GM19193 (cell line): ENCODE data around the gene ASAP2.

Experiments used
- POLR2A ChIP-seq: IDR thresholded peaks from 4 replicates; pipeline ENCODE4 v1.6.1; 2011; ENCODE audit not compliant: insufficient read depth, insufficient read length; ENCODE audit errors: extremely low read depth

ASAP2 gene

DNA sequence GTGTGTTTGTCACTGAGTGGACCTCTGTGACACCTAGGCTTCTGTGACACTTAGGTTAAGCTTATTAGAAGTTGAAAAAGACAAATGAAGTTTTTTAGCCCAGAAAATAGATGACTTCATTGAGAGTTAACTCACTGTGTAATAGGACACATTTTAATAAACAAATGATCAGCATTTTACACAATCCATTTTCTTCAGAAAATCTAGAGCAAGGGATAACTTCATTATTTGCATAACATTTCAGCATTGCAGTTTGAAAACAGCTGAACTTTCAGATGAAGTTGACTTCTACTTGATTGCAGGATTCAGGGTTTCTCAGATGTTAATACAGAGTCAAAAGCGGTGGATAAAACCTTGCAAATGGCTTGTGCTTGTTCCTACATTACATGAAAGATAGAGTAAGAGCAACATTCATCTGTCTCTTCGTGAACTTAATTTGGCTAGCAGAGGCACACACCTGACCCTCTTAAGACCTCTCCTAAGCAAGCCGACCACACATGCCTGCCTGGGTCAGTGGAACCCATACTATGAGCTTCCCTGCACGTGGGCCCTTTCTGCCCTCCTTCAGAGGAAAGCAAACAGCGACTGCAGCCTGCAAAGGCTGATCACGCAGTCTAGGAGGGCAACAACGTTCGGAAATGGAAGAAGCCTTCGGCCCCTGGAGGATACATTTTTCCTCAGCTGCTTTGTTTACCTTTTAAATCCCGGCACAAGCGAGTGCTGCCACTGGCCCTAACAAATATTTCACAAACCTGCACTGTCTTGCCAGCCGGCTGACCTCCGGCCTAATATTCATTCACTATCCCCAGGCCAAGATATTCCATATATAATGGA lies 200.1 kb downstream of the ASAP2 start:
- TF ChIP-seq POLR2A, result no peak

DNA sequence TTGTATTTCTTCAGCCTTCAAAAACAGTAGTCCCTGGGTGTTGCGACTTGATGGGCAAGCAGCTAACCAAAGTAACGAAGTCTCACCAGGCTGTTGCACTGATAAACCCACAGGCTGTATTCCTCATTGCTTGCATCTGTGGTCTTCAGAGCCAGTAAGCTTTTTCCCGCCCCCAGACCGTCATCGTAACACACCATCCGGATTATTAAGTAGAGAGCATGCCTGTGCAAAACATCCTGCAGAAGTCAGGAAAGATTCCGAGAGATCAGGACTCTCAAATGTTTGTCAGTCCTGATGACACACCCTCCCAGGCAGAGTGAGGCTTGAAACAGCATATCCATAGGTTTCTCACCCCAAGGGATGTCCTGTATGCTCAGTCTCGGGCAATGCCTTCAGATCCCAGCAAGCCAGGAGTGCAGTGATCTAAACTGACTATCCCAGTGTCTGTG lies 200.8 kb downstream of the ASAP2 start:
- TF ChIP-seq POLR2A, result no peak

GRCh38 chr2:9408641-9409151 lies 202.1 kb downstream of the ASAP2 start:
- TF ChIP-seq POLR2A, result no peak

GRCh38 chr2:9410108-9410507 lies 203.5 kb downstream of the ASAP2 start:
- no peak for TF ChIP-seq POLR2A

DNA sequence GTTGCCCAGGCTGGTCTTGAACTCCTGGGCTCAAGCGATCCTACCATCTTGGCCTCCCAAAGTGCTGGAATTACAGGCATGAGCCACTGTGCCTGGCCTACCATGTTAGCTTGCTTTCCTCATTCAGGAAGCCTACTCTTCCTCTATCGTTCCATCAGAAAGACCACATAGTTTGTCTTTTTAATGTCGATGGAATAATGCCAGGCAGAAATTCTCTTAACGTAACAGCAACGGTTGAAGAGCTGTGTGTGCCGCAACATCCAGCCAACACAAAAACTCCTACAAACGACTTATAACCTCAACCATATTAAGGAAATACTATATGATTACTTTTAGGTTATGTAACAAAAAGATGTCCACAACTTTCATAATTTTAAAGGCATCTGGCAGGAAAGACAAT lies 206.2 kb downstream of the ASAP2 start:
- TF ChIP-seq POLR2A, result no peak

DNA sequence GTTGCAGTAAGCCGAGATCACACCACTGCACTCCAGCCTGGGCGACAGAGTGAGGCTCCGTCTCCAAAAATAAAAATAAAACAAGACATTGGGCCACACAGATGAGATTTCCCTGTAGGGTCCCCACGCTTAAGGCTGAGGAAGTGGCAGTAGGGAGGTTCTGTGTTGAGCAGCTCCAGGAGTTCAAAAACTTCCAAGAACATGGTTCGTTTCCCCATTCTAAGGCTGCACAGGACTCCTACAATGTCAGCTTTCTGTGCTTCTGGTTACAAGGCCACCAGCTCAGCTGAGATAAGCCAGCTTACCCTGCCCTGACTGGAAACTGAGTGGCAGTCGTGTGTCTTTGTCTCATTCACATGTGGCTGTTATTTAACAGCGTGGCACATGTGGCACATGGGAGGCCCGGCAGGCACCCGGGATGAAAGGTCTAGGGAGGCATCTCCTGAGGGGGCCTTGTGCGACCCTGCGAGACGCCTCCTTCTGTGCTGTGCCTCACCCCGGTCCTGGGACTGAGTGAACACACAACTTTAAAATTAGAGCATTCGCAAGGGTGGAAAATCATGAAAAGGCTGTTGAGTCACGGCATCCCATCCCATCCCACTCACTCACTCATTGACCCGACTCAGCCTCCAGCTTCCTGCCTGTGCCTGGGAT lies 209.0 kb downstream of the ASAP2 start:
- no peak for TF ChIP-seq POLR2A

DNA sequence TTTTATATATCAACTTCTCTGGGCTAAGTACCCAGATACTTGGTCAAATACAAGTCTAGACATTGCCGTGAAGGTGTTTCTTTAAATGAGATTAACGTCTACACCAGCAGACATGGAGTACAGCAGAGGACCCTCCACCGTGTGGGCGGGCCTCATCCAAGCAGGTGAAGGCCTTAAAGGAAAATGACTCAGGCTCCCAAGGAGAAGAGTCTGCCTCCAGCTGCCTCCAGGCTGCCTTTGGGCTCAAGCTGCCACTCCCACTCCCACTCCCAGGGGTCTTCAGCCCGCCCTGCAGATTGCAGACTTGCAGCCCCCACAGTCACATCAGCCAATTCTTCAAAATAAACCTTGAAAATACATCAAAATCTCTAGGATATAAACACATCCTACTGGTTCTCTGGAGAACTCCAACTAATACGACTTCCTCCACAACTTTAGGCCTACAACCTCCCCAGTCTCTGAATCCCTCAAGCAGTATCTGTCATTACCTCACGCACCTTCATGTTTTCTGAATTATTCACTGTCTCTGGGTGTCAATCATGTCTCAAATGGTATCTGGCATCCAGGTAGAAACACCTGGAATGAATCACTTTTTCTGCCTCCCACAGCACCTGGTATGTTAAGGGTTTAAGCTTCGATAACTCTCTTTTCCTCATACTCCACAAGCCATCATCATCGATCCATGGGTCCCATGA lies 209.8 kb downstream of the ASAP2 start:
- no peak for TF ChIP-seq POLR2A

- no peak for TF ChIP-seq POLR2A
Measured at GRCh38 chr2:9416962-9417316, 210.3 kb downstream of the ASAP2 start.

DNA sequence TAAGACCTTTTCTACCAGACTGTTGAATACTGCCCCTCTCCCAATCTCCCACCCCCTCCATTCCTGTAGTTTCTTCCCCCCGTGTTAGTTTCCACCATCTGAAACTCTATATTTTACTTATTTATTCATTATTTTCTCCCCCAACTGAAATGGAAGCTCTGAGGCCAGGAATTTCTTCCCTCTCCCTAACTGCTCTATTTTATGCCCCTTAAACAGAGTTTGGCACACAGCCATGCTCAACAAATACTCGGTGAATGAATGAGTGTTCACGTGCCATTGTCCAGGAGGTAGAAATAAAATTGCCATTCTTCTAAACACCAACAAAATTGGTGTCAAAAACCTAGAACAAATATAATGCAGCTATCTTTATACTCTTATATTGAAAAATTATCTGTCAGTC lies 211.1 kb downstream of the ASAP2 start:
- no peak for TF ChIP-seq POLR2A

DNA sequence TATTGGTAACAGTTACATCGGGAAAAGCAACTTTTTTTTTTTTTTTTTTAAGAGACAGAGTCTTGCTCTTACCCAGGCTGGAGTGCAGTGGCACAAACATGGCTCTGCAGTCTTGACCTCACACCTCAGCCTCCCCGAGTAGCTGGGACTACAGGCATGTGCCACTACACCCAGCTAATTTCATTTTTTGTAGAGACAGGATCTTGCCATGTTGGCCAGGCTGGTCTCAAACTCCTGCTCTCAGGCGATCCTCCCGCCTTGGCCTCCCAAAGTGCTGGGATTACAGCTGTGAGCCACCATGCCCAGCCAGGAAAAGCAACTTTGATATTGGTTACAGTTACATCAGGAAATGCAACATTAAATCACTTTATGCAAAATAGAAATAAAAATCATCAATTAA lies 212.1 kb downstream of the ASAP2 start:
- TF ChIP-seq POLR2A, result no peak

DNA sequence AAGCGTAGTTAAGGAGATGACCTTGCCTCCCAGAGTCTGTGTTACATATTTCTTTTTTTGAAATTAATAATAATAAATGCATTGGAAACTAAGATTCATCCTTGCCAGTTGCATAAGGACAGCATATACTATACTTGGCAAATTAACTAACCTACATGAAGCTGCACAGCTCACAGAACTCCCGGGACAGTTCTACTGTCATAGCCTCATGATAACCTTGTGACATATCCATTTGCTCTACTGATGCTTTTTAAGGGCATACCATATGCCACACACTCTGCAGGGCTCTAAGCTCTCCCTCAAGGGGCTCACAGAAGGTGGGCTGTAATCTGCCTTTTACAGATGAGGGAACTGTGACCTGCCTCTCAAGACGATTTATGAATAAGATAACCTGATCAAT lies 212.9 kb downstream of the ASAP2 start:
- no peak for TF ChIP-seq POLR2A

DNA sequence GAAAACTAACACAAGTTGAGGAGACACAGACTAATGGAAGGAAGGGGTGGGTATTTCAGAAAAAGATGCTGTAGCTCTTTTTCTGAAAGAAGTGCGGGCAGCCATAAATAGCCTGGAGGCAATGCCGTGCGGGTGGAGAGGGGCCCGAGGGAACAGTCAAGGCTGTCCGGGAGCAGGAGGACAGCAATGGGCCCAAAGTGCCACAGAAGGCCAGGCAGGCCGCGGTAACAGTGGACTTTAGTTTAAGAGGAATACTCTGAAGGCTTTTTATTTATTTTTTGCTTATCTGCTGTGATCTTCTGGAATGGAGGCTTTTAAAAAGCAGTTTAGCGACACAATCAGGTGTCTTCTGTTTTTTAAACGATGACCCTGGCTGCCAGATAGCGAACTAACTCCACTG lies 213.9 kb downstream of the ASAP2 start:
- no peak for TF ChIP-seq POLR2A

DNA sequence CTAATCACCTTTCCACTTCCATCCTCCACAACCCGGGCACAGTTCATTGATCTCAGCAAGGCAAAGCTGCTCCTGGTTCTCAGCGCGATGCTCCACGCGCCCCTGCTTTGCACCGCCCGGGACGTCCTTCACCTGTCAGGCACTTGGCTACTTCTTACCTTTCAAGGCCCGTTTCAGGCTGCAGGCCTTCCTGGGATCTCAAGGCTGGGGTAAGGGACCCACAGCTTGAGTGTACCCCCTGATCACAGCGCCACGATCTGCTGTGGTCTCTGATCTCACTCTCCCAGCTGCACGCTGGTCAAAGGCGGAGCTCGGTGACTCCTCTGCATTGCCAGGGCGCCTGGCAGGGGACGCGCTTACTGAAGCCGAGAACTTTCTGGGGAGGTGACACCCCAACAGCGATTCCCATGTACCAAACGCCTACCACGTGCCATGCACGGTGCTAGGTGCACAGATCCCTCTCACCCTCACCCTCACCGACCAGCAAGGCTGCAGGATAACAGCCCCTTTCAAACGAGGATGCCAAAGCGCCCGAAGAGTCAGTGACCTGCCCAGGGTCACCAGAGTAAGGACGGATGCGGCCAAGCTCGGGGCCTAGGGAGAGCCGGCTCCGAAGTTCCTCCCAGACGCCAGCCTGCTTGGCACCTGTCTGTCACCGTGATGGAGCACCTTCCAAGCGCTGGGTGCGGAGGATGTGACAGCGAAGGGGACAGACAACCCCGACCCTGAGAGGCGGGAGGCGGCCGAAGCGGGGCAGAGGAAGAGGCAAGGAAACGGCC lies 215.9 kb downstream of the ASAP2 start:
- no peak for TF ChIP-seq POLR2A

- peak; percentile 79 for TF ChIP-seq POLR2A
Measured at GRCh38 chr2:9423100-9423921, 216.7 kb downstream of the ASAP2 start, which contains the start of the genes CPSF3 and ITGB1BP1. TSS of gene CPSF3 (plus strand) at chr2:9423654. CDS start at chr2:9423774, 120 bp downstream. TSS of gene ITGB1BP1 (minus strand) at chr2:9423528. CDS start at chr2:9418697, 4,831 bp downstream.
